Body of pancreas (tissue), 4 donors: ENCODE measurements around the gene NBEA. TPM values are rescaled to one million over a fixed set of nuclear protein-coding genes. Genes with fewer than 3 reads are reported as not detected.

Experiments used
- ATAC-seq: fragments of 150-250 bp; one replicate; pipeline ENCODE4 v1.9.1; 2016
- DNase-seq, 4 donors: peaks; one replicate each; pipeline ENCODE4 v3.0.0-alpha.2; 2019
- H3K27ac ChIP-seq, 4 donors: fragments of 200-600 bp; sonication (generic); 1 replicate in 3 of 4; 2 replicates in 1 of 4; pipeline versions ENCODE4 v1.5.1 to v1.6.1; 2016 to 2019; ENCODE audit warnings: mild to moderate bottlenecking in 1 of 4, mixed read lengths in 1 of 4, moderate library complexity in 1 of 4
- H3K27me3 ChIP-seq, 2 donors: fragments of 200-600 bp; sonication (generic); one replicate each; pipeline ENCODE4 v1.6.0; 2016; ENCODE audit warnings: mild to moderate bottlenecking in 1 of 2
- H3K36me3 ChIP-seq, 2 donors: fragments of 200-600 bp; sonication (generic); replicated peaks in 1 of 2; 2 replicates each; pipeline ENCODE4 v1.5.1; 2016; ENCODE audit warnings: low read depth in 2 of 2; ENCODE audit not compliant: insufficient read depth in 1 of 2
- H3K4me1 ChIP-seq: fragments of 200-600 bp; sonication (generic); one replicate; pipeline ENCODE4 v1.6.0; 2016
- H3K4me3 ChIP-seq, 2 donors: fragments of 200-600 bp; sonication (generic); 1 replicate in 1 of 2; 2 replicates in 1 of 2; pipeline ENCODE4 v1.5.1; 2016 to 2019
- H3K9me3 ChIP-seq, 3 donors: fragments of 200-600 bp; sonication (generic); 1 replicate in 2 of 3; 2 replicates in 1 of 3; pipeline ENCODE4 v1.5.1; 2016
- POLR2A ChIP-seq, 3 donors: fragments of 450-650 bp; IDR thresholded peaks; one replicate each; pipeline ENCODE4 v1.6.1; 2016; ENCODE audit warnings: antibody characterized with exemption in 3 of 3, mild to moderate bottlenecking in 2 of 3
- WGBS, 2 donors: methylation state at CpG; one replicate each; pipeline ENCODE4 v1.1.5; 2017; 5-methylcytosine and 5-hydroxymethylcytosine counted together
- intact Hi-C: fragments of 100-400 bp; cut with DNase I; formaldehyde crosslinking; loops from one replicate; pipeline ENCODE4 v1.15.1; 2023
- total RNA-seq, 2 donors: library from RNA; depleted of rRNA; stranded (reverse); fragments of >200 nt; gene quantifications; one replicate each; pipeline ENCODE4 v1.1.0, GENCODE V29; 2016
- TF ChIP-seq, protein P1 (sequence below), 7 experiments: fragments of 450-650 bp in 4 of 7; fragments of 200-600 bp in 3 of 7; sonication (generic) in 3 of 7; IDR thresholded peaks; one replicate each; pipeline ENCODE4 v1.5.1; 2016 to 2019; ENCODE audit warnings: antibody characterized with exemption in 7 of 7

The NBEA gene
- total RNA-seq, 2 donors from 2014 or later, result 9.6 to 19.1 TPM

DNA sequence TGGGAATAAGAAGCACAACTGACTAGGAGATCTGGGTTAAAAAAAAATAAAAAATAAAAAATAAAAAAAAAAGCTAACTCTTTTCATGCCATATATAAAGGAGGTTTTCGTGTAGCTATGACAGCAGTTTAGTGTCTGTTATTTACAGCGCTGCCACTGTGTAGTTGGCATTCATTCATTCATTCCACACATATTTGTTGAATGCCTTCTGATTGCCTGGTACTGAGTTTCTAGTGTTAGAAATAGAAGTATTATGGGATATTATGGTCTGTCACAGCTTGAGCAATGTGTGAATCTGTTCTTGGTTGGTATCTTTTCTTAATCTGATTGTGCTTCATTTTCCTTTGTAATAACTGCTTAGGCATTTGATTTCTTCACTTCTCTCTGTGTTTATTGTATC lies 237.4 kb downstream of the NBEA start:
- Histone ChIP-seq H3K27ac (no peak overlapping the region), H3K36me3 (no peaks in the 10 kb centered on the region), H3K4me3 (no peak overlapping the region), H3K27me3 (no peaks in the 10 kb centered on the region), H3K4me1 (no peaks in the 10 kb centered on the region), H3K9me3 (no peaks in the 10 kb centered on the region)
- intact Hi-C loops, result no loop called here
- 62 to 64% methylated on average over 2 of the region's 2 CpGs for WGBS, 2 donors
- ATAC-seq (peak; percentile 24), DNase-seq (no peak)
- TF ChIP-seq, protein P1, sequence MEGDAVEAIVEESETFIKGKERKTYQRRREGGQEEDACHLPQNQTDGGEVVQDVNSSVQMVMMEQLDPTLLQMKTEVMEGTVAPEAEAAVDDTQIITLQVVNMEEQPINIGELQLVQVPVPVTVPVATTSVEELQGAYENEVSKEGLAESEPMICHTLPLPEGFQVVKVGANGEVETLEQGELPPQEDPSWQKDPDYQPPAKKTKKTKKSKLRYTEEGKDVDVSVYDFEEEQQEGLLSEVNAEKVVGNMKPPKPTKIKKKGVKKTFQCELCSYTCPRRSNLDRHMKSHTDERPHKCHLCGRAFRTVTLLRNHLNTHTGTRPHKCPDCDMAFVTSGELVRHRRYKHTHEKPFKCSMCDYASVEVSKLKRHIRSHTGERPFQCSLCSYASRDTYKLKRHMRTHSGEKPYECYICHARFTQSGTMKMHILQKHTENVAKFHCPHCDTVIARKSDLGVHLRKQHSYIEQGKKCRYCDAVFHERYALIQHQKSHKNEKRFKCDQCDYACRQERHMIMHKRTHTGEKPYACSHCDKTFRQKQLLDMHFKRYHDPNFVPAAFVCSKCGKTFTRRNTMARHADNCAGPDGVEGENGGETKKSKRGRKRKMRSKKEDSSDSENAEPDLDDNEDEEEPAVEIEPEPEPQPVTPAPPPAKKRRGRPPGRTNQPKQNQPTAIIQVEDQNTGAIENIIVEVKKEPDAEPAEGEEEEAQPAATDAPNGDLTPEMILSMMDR (IDR thresholded peaks at IDR 0.05), result no peak
- no peak for TF ChIP-seq POLR2A (IDR thresholded peaks at IDR 0.05)

DNA sequence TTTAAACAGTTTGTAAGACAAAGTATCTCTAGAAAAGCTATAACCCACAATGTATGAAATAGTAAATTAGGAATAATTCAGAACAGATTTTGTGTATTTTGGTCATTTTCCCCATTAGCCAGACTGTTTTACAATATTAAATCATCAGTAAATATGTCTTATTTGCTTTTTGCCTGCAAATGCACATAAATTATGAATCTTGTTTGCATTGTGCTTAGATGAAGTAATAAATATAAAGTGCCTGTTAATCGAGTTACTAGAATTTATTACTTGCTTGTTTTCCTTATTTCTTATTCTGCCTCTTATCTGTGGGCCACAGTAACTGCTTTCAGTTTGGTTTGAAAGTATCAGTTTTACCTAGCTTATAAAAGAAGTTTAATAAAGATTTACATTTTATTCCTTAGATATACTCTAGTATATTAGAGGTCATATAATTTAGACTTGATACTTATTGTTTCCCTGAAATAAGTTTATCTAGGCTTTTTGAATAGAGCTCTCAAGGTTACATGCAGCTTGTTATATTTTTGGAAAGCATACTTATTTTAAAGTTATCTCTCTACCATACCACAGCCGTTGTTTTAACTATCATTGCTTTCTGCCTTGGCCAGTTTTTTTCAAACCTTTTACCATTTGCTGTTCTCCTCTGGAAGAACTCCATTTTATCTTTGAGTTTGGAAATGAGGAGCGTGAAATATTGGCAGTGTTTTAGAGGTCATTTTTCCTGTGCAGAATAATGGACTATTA lies 238.0 kb downstream of the NBEA start:
- no peak for DNase-seq
- no peaks in the 10 kb centered on the region for H3K27me3 ChIP-seq
- H3K4me1 ChIP-seq, result no peaks in the 10 kb centered on the region
- no peak for TF ChIP-seq POLR2A (IDR thresholded peaks at IDR 0.05)
- TF ChIP-seq, protein P1 (IDR thresholded peaks at IDR 0.05), result no peak
- intact Hi-C loops, result no loop called here
- no peak overlapping the region for H3K4me3 ChIP-seq
- WGBS, 2 donors, result 53 to 57% methylated on average over 3 of the region's 3 CpGs
- no peak overlapping the region for H3K27ac ChIP-seq
- no peaks in the 10 kb centered on the region for H3K9me3 ChIP-seq
- ATAC-seq, result no peak
- H3K36me3 ChIP-seq, result no peaks in the 10 kb centered on the region

DNA sequence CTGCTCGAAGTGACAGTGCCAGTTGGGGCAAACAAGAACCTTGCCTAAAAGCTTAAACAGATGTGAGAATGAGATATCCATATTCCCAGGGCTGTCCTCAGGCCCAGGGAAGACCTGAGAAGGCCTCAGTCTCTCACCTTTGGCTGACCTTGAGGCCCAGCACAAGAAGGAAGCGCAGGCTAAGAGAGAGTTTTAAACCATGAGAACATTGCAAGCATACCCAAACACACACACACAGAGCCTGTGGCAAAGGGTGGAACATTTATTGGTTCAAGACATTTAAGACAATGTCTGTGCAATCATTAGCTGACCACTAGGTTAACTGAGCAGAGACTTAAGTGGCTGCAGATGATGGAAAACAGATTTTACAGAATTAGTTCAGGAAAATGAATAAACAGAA lies 248.2 kb downstream of the NBEA start:
- Histone ChIP-seq H3K36me3 (no peaks in the 10 kb centered on the region), H3K4me1 (no peaks in the 10 kb centered on the region), H3K4me3 (no peak overlapping the region), H3K9me3 (no peaks in the 10 kb centered on the region), H3K27ac (no peak overlapping the region), H3K27me3 (no peaks in the 10 kb centered on the region)
- 90 to 98% methylated on average over 2 of the region's 2 CpGs for WGBS, 2 donors
- no peak for TF ChIP-seq POLR2A (IDR thresholded peaks at IDR 0.05)
- TF ChIP-seq, protein P1 (IDR thresholded peaks at IDR 0.05), result no peak
- intact Hi-C loops, result no loop called here
- ATAC-seq (no peak), DNase-seq (no peak)

DNA sequence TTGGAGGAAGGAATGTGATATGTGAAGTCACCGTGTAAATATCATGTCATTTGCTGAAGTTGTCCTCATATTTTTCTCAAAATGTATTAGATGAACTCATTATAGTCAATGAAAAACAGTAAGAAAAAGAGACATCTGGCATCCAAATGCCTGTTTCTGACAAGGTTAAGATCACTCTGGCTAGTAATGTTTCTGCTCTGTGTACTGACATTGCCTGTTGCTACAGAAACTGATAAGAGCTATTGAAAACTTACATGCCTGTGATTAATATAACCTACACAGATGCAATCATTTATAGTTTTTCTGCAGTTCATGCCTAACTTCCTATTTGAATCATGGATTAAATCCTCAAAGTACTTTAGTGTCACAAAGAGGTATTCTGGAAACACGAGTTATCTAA lies 249.8 kb downstream of the NBEA start:
- WGBS, 2 donors, result 87 to 91% methylated on average over 2 of the region's 2 CpGs
- TF ChIP-seq, protein P1 (IDR thresholded peaks at IDR 0.05), result no peak
- no peak for TF ChIP-seq POLR2A (IDR thresholded peaks at IDR 0.05)
- intact Hi-C loops, result no loop called here
- Histone ChIP-seq H3K27ac (no peak overlapping the region), H3K4me3 (no peak overlapping the region), H3K4me1 (no peaks in the 10 kb centered on the region), H3K27me3 (no peaks in the 10 kb centered on the region), H3K9me3 (no peaks in the 10 kb centered on the region), H3K36me3 (no peaks in the 10 kb centered on the region)
- DNase-seq, result no peak
- no peak for ATAC-seq

DNA sequence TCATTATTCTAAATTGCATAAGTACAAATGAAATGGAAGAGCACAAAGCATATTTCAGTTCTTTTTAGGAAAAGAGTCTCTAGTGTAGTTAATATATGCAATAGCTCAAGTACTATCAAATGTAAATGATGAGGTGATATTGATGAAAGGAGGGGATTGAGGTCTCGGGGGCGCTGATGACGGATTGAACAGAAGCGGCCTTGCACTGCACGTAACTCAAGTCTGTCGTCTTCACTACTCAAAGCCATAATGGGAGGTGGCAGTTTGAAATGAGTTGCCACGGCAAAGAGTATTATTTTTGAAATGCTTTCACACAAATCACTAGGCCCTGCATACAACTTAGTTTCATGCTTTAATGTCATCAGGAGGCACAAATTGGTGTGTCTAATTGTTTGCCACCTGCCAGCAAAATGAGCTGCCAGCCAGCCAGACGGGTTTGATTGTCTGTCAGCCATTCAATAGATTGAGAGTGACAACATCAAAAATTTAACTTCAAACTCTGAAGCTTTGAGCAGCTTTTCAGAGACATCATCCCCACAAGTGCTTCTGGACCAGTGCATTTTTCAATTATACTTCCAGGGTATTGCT lies 256.6 kb downstream of the NBEA start:
- DNase-seq, result no peak
- Histone ChIP-seq H3K36me3 (no peaks in the 10 kb centered on the region), H3K4me3 (no peak overlapping the region), H3K4me1 (no peaks in the 10 kb centered on the region), H3K9me3 (no peaks in the 10 kb centered on the region), H3K27ac (no peak overlapping the region), H3K27me3 (no peaks in the 10 kb centered on the region)
- no peak for ATAC-seq
- intact Hi-C loops, result no loop called here
- WGBS, 2 donors, result 94 to 98% methylated on average over 8 of the region's 8 CpGs
- TF ChIP-seq, protein P1 (IDR thresholded peaks at IDR 0.05), result no peak
- TF ChIP-seq POLR2A (IDR thresholded peaks at IDR 0.05), result no peak
